ACC112 (cell line): ENCODE results near the gene EML6.

ENCODE experiments used
- H2AFZ ChIP-seq: fragments of 200-600 bp; sonication (generic); one replicate; pipeline ENCODE4 v1.6.0; 2017; ENCODE audit warnings: antibody characterized with exemption, low read length; ENCODE audit not compliant: unreplicated experiment
- H3K27ac ChIP-seq: fragments of 200-600 bp; sonication (generic); 2 replicates; pipeline ENCODE4 v1.5.1; 2014; ENCODE audit warnings: low read depth, mild to moderate bottlenecking, antibody characterized with exemption, low read length, moderate library complexity
- H3K27me3 ChIP-seq: fragments of 200-600 bp; sonication (generic); 2 replicates; pipeline ENCODE4 v1.6.1; 2014; ENCODE audit warnings: mild to moderate bottlenecking, antibody characterized with exemption, low read length, moderate library complexity, mixed read lengths; ENCODE audit not compliant: insufficient read depth
- H3K36me3 ChIP-seq: fragments of 200-600 bp; sonication (generic); 2 replicates; pipeline ENCODE4 v1.6.1; 2016; ENCODE audit warnings: mild to moderate bottlenecking, antibody characterized with exemption, low read length, moderate library complexity, mixed read lengths; ENCODE audit not compliant: insufficient read depth
- H3K4me1 ChIP-seq: fragments of 200-600 bp; sonication (generic); one replicate; pipeline ENCODE4 v1.6.1; 2016; ENCODE audit warnings: low read length, mixed read lengths; ENCODE audit not compliant: insufficient read depth, unreplicated experiment, control insufficient read depth
- H3K4me3 ChIP-seq: fragments of 200-600 bp; sonication (generic); 2 replicates; pipeline ENCODE4 v1.5.1; 2014; ENCODE audit warnings: mild to moderate bottlenecking, low read depth, low read length
- H3K79me2 ChIP-seq: fragments of 200-600 bp; sonication (generic); one replicate; pipeline ENCODE4 v1.6.0; 2016; ENCODE audit warnings: low read length; ENCODE audit not compliant: control insufficient read depth, unreplicated experiment, insufficient read depth

EML6 gene

DNA sequence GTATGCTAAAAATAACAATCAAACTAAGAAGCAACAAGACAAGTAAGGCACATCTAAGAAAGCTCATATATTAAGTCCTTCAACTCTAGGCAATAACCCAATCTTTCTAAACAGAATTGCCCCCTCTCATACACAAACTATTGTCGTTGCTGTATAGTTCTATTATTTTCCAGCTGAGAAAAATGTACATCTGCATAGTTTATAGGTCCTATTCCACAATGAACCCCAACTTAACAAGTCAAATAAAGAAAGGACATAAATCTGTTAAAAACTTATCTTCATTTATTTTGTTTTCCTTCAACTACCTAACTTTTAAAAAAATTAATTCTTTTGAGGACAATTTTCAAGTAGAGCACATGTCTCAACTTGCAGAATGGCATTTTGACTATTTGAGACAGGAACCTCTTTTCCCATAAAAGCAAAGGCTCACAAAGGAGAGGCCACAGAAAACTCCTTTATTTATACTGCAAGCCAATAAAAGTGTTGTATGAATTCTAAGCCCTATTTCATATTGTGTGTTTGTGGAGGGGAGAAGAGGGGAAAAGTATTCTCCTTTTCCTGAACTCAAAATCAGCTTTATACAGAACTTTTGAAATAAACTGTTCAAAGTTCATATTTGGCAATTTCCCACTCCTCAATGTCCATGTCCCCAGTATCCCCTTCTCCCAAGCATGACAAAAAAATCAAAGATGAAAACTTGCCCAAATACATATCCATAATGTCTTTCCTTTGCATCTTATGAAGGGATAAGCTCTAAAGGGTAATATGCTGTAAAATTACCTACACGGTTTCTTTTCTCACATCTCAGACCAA, 289.4 kb downstream of the EML6 start:
- H3K4me3 ChIP-seq, result peak overlapping the region; percentile 4
- H2AFZ ChIP-seq, result no peak overlapping the region
- H3K79me2 ChIP-seq, result peaks cover 97% of the 10 kb centered on the region
- H3K27me3 ChIP-seq, result no peaks in the 10 kb centered on the region
- H3K4me1 ChIP-seq, result peaks cover 89% of the 10 kb centered on the region
- H3K27ac ChIP-seq, result peak overlapping the region; percentile 52
- peaks cover 7% of the 10 kb centered on the region; the same call in 1 of the 2 replicates for H3K36me3 ChIP-seq

DNA sequence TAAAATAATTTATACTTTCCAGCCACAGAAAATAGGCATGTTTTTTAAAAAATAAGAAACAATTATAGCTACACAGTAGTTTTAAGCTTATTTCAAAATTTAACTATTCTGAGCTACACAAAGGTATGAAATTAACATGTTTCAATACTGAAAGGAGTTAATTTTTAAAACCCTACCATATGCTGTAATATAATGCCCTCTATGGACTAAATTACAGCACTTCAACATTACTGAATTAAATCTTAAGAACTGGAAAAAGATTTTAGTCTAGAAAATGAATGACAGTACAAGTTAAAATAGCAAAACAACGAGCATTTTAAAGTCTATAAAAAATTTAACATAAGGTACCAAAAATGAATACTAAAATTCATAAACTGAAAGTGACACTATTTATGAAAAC, 290.5 kb downstream of the EML6 start:
- Histone ChIP-seq H3K4me3 (no peak overlapping the region), H3K36me3 (peaks cover 12% of the 10 kb centered on the region), H3K27me3 (no peaks in the 10 kb centered on the region), H3K79me2 (peaks cover 97% of the 10 kb centered on the region), H3K4me1 (peaks cover 89% of the 10 kb centered on the region), H3K27ac (no peak overlapping the region), H2AFZ (no peak overlapping the region)

DNA sequence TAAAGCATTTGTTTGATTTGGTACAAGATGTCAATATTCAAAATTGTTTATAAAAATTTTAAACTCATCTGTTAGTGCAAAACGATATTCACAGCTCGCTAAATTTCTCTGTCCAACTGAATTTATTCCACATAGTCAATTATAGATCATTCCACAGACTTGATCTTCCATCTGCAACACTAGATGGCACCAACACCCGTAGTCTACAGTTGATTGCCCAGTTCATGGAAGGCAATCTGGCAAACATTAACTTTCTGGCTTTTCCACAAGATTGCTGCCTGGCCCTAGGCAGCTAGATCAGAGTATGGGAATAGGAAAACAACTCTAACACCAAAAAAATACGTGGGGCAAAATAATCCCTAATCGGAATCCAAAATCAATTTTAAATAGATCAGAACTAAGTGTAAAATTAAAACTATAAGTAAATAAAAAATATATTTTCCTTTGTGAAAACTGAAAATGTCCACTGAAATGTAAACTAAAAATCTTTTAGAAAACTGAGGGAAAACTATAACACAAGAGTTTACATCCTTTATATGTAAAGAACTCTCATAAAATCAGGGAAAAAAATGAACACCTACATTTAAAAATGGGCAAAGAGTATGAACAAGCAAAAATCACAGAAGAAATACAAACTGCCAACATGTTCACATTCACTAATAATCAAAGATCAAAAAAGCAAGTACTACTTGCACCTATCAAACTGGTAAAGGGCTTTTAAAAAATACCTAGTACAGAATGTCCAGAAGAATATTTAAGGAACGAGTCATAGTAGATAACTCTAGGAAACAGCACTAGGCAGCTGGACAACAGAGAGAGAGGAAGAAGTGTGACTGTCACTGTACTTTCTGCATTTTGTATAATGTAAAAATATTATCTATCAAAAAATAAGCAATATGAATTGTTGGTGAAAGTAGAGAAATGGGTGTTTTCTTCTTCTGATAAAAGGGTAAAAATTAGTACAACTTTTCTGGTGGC, 291.8 kb downstream of the EML6 start:
- Histone ChIP-seq H2AFZ (no peak overlapping the region), H3K27ac (peak overlapping the region; percentile 42), H3K4me3 (peak overlapping the region; percentile 22; the same call in 1 of the 2 replicates), H3K79me2 (peaks cover 97% of the 10 kb centered on the region), H3K36me3 (peaks cover 20% of the 10 kb centered on the region), H3K27me3 (no peaks in the 10 kb centered on the region), H3K4me1 (peaks cover 91% of the 10 kb centered on the region)

DNA sequence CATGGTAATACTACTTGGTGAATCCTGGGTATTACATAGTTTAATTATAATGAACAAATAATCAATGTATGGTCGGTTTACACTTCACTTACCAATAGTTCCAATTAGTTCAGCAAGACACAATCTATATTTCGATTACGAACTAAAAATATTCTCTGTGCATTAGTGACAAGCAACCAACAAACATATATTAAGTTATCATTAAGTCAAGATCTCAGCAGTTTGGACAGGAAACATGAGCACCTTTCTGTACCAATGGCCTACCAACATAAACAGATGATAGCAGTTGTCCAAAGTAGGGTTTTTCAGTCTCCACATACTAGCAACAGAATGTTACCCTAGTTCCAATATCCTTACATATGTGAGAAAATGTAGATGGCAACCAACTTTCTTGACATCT, 294.0 kb downstream of the EML6 start:
- Histone ChIP-seq H3K79me2 (peaks cover 97% of the 10 kb centered on the region), H2AFZ (no peak overlapping the region), H3K4me1 (peaks cover 75% of the 10 kb centered on the region), H3K4me3 (no peak overlapping the region), H3K36me3 (peaks cover 23% of the 10 kb centered on the region), H3K27me3 (no peaks in the 10 kb centered on the region), H3K27ac (peak overlapping the region; percentile 34; the same call in 1 of the 2 replicates)

DNA sequence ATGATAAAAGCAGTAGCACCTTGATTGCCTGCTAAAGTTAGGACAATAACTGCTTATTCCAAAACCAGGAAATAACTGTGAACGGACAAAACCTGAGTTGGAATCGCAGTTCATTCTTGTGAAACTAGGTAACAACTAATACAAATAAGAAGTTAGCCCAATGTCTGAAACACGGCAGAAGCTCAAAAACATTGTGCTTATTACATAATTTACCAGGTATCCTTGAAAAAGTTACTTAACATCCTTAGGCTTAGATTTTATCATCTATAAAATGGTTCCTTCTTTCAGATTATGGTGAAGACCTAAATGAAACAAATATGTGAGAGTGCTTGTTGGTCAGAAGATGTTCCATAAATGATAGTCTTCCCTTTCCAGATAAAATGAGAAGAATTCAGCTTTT, 294.4 kb downstream of the EML6 start:
- peaks cover 70% of the 10 kb centered on the region for H3K4me1 ChIP-seq
- H3K27me3 ChIP-seq, result no peaks in the 10 kb centered on the region
- H2AFZ ChIP-seq, result no peak overlapping the region
- H3K27ac ChIP-seq, result peak overlapping the region; percentile 34
- H3K36me3 ChIP-seq, result peaks cover 23% of the 10 kb centered on the region
- no peak overlapping the region for H3K4me3 ChIP-seq
- H3K79me2 ChIP-seq, result peaks cover 97% of the 10 kb centered on the region

DNA sequence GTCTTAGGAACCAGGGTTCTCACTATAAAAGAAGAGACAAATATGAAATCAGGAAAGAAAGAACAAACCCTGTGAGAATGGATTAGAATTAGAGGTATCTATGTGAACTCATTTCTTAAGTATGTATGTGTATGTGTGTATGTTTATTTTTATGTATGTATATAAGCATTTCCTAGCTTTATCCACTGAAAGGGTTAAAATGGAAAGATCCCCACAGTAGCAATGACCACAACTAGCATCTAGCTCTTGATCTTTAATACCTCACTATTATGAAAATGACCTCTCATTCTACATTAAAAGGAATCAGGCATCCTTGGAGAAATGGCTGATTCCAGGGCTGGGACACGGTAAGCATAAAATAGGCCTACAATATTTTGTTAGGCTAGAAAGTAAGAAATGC, 295.2 kb downstream of the EML6 start:
- peaks cover 97% of the 10 kb centered on the region for H3K79me2 ChIP-seq
- H3K27me3 ChIP-seq, result no peaks in the 10 kb centered on the region
- H3K27ac ChIP-seq, result peak overlapping the region; percentile 34; the same call in 1 of the 2 replicates
- no peak overlapping the region for H2AFZ ChIP-seq
- peaks cover 24% of the 10 kb centered on the region for H3K36me3 ChIP-seq
- no peak overlapping the region for H3K4me3 ChIP-seq
- H3K4me1 ChIP-seq, result peaks cover 68% of the 10 kb centered on the region

DNA sequence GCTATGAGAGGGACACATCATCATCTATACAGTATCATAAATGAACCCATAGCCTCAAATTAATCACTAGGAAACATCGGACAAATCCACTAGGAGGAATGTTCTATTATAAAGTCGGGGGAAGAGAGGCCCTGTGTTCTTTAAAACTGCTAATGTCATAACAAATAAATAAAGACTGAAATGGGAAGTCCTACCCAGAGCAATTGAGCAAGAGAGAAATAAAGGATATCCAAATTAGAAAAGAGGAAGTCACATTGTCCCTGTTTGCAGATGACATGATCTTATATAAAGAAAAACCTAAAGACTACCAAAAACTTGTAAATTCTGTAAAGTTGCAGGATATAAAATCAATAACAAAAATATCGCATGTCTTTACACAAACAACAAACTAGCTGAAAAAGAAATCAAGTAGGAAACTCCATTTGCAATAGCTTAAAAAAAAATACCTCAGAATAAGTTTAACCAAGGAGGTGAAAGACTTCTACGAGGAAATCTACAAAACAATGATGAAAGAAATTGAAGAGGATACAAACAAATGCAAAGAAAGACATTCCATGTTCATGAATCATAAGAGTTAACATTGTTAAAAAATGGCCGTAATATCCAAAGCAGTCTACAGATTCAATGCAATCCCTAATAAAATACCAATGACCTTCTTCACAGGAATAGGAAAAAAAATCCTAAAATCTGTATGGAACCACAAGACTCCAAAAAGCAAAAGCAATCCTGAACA, 296.2 kb downstream of the EML6 start:
- Histone ChIP-seq H3K36me3 (peaks cover 31% of the 10 kb centered on the region), H3K79me2 (peaks cover 96% of the 10 kb centered on the region), H3K27ac (peak overlapping the region; percentile 33), H3K4me1 (peaks cover 65% of the 10 kb centered on the region), H3K4me3 (0 out of 2 replicates have a peak overlapping the region, but pooled peaks have one; percentile 5), H2AFZ (no peak overlapping the region), H3K27me3 (no peaks in the 10 kb centered on the region)
